Measurements from ENCODE around the gene TIPIN. TPM values are rescaled to one million over a fixed set of nuclear protein-coding genes. Genes with fewer than 3 reads are reported as not detected.

The TIPIN gene
- total RNA-seq, 1 experiment from 2014 or later, result 23.4 TPM

GRCh38 chr15:66302489-66303278, 53.8 kb downstream of the TIPIN start:
- DNase-seq (ENCODE audit: low read depth), result no peak

DNA sequence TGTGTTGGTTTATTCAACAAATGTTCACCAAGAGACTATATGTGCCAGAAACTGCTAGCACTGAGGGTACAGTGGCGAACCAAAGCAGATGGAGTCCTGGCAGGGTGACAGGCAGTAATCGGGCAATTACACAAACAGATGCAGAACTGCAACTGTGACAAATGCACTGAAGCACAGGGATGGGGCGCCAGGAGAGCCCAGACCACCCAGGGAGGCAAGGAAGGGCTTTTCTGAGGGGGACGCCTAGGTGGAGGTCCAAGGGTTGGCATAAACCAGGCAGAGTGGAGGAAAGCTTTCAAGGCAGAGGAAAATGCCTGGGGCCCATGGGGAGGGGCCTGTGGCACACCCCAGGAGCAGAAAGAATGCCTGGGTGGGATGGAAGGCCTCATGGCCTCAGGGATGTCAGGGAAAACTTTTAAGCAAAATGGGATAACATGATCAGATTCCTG, 57.7 kb downstream of the TIPIN start:
- DNase-seq (ENCODE audit: low read depth), result no peak

- no peak for DNase-seq (ENCODE audit: low read depth)
Observed at GRCh38 chr15:66296186-66296585, 60.3 kb downstream of the TIPIN start.

- peak; percentile 19 for DNase-seq (ENCODE audit: low read depth)
Observed at GRCh38 chr15:66294932-66295235, 61.6 kb downstream of the TIPIN start.

- peak; percentile 63 for DNase-seq (ENCODE audit: low read depth)
Observed at GRCh38 chr15:66294157-66294931, 62.1 kb downstream of the TIPIN start.

DNA sequence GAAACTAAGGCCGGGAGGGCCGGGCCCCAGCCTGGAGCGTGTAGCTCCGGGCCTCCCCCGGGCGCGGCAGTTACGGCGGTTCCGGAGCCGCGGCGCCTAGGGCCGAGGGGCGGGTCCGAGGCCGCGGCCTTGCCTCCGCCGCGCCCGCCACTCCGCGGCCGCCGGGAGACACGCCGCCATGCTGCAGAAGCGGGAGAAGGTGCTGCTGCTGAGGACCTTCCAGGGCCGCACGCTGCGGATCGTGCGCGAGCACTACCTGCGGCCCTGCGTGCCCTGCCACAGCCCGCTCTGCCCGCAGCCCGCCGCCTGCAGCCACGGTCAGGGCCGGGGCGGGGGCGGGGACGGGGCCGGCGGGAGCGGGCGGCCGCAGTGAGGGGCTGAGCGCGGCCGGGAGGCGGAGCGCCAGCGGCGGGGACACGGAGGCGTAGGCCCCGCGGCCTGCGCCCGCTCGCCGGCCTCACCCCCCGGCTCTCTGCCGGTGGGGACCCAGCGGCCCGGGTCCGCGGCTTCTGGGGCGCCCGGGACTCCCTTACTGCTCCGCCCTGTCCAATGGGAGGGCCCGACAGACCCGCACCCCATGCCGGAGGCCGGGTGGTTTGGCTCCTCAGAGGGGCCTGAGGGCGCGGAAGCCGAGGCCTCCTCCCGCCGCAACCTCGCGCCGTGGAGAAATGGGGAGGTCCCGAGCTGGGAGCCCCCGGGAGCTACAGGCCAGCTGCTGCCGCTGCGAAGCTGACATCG, 62.9 kb downstream of the TIPIN start, which contains the start of gene DIS3L:
TSS of gene DIS3L (plus strand) at position 150 of the 738 bp plus-strand sequence. CDS start at position 179, 29 bp downstream.
- peak; percentile 68 for DNase-seq (ENCODE audit: low read depth)

- DNase-seq (ENCODE audit: low read depth), result no peak
Observed at GRCh38 chr15:66292571-66293418, 63.7 kb downstream of the TIPIN start.

DNA sequence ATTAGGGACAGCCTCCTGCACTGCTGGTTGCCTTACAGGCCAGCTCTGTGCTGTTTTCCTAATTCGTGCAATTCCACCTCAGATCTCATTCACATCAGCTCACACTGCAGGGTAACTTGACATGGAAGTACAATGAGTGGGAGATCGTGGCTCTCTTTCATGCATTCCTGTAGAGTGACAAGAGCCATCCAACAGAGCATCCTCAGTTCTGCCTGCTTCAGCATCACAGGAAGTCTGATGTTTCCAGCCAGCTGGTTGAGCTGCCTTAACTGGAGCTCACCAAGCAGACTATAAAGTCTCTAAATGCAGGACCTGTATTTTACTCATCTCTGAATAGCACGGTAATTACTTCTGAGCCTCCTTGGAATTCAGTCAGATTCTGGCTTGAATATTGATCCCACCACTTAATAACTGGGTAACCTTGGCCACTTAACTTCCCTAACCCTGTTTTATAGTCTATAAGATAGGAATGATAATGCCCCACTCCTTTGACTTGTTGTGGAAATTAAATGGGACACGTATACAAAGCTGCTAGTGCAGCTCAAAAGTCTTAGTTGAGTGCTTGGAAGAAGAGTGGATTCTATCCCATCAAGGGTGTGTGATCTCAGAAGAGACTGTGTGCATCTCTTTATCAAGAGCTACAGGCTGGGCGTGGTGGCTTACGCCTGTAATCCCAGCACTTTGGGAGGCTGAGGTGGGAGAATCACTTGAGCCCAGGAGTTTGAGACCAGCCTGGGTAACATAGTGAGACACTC, 64.5 kb downstream of the TIPIN start:
- no peak for DNase-seq (ENCODE audit: low read depth)

GRCh38 chr15:66290518-66290917, 66.0 kb downstream of the TIPIN start:
- no peak for DNase-seq (ENCODE audit: low read depth)

DNA sequence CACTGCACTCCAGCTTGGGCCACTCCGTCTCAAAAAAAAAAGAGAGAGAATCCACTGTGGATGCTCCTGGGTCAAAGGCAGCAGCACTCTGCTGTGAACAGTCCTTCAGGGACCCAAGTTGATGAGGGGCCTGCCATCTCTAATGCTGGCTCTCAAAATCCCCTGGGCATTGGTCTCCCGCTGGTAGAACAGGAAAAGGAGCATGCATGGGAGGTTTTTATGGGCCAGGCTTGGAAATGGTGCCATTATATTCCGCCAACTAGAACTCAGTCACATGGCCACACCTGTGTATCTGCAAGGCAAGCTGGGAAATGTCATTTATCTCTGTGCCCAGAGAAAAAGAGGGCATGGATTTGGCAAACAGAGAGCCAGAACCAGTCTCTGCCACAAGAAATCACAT, 66.5 kb downstream of the TIPIN start:
- DNase-seq (ENCODE audit: low read depth), result no peak

GRCh38 chr15:66288551-66289185, 67.8 kb downstream of the TIPIN start:
- no peak for DNase-seq (ENCODE audit: low read depth)

DNA sequence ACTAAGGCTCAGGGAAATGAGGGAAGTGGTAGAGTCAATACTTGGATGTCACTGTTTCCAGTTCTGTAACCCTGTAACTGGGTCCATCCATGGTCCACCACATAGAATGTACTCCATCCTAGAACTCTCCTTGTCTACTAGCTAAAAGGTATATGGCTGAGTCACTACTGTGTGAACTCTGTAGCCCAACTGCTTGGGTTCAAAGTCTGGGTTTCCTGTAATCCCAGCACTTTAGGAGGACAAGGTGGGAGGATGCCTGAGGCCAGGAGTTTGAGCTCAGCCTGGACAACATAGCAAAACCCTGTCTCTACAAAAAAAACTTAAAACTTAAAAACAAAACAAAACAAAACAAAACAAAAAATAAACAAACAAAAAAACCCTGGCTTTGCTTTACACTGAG, 68.4 kb downstream of the TIPIN start:
- DNase-seq (ENCODE audit: low read depth), result no peak

GRCh38 chr15:66287461-66288057, 68.9 kb downstream of the TIPIN start:
- DNase-seq (ENCODE audit: low read depth), result no peak

Other genes with a start within 250 kb of the TIPIN start
- gene MEGF11, start 102.9 kb downstream of the TIPIN start, total RNA-seq (2014; rRNA removed; shearing (Covaris generic)), result under 0.01 and 0.34 TPM in 2 replicates
- 11.9 and 15.5 TPM in 2 replicates for gene DIS3L, start 63.1 kb downstream of the TIPIN start, total RNA-seq (2014; rRNA removed; shearing (Covaris generic))
- 30.7 and 47.9 TPM in 2 replicates for gene MAP2K1, start 30.2 kb upstream of the TIPIN start, total RNA-seq (2014; rRNA removed; shearing (Covaris generic))
- 37.5 and 39.1 TPM in 2 replicates for gene SNAPC5, start 141.1 kb upstream of the TIPIN start, total RNA-seq (2014; rRNA removed; shearing (Covaris generic))
- gene RPL4, start 148.2 kb upstream of the TIPIN start, total RNA-seq (2014; rRNA removed; shearing (Covaris generic)), result 2,284 and 3,077 TPM in 2 replicates
- gene ZWILCH, start 148.6 kb upstream of the TIPIN start, total RNA-seq (2014; rRNA removed; shearing (Covaris generic)), result 37.4 and 68.2 TPM in 2 replicates
- gene LCTL, start 209.3 kb upstream of the TIPIN start, total RNA-seq (2014; rRNA removed; shearing (Covaris generic)), result 0.57 TPM in 1 of 2 replicates, not detected in the other